OCI-M1 (cell line): ENCODE measurements around the gene AGBL3.
"Not testable (repeated sequence)": the region's sequence is repeated elsewhere in the genome, so short reads cannot be mapped to it uniquely, and the experiment has no call there.

Experiments
- DNase-seq: peaks from one replicate; lab custom pipeline; 2025; lab: John Stamatoyannopoulos, UW

Gene AGBL3

GRCh38 chr7:134966691-134967090 is 19.6 kb upstream of the AGBL3 start:
- DNase-seq, result no peak

GRCh38 chr7:134968110-134968509 is 18.2 kb upstream of the AGBL3 start:
- DNase-seq, result no peak

- DNase-seq, result not testable (repeated sequence)
Measured at GRCh38 chr7:134981645-134982044, 4.7 kb upstream of the AGBL3 start.

- DNase-seq, result no peak
Measured at GRCh38 chr7:134985894-134986362, 380 bp upstream of the AGBL3 start.

- DNase-seq, result no peak
Measured at GRCh38 chr7:134988161-134988560, 1.9 kb downstream of the AGBL3 start.

GRCh38 chr7:134991469-134992339 is 5.4 kb downstream of the AGBL3 start:
- no peak for DNase-seq

- DNase-seq, result no peak
Measured at GRCh38 chr7:134992626-134993179, 6.4 kb downstream of the AGBL3 start.

GRCh38 chr7:134993877-134994456 is 7.7 kb downstream of the AGBL3 start:
- DNase-seq, result no peak

- DNase-seq, result no peak
Measured at GRCh38 chr7:134995239-134996096, 9.2 kb downstream of the AGBL3 start.

GRCh38 chr7:134996097-134996550 is 9.8 kb downstream of the AGBL3 start:
- no peak for DNase-seq

- no peak for DNase-seq
Measured at GRCh38 chr7:134997214-134997885, 11.0 kb downstream of the AGBL3 start.

GRCh38 chr7:134999136-134999535 is 12.8 kb downstream of the AGBL3 start:
- DNase-seq, result no peak

GRCh38 chr7:135001390-135002165 is 15.3 kb downstream of the AGBL3 start:
- DNase-seq, result peak; percentile 1

- DNase-seq, result no peak
Measured at GRCh38 chr7:135012229-135012628, 25.9 kb downstream of the AGBL3 start.

- DNase-seq, result no peak
Measured at GRCh38 chr7:135023622-135024021, 37.3 kb downstream of the AGBL3 start.

GRCh38 chr7:135035252-135035651 is 48.9 kb downstream of the AGBL3 start:
- DNase-seq, result no peak

- DNase-seq, result not testable (repeated sequence)
Measured at GRCh38 chr7:135067017-135067416, 80.7 kb downstream of the AGBL3 start.

- DNase-seq, result no peak
Measured at GRCh38 chr7:135074096-135074495, 87.8 kb downstream of the AGBL3 start.

- DNase-seq, result no peak
Measured at GRCh38 chr7:135074531-135074930, 88.2 kb downstream of the AGBL3 start.

GRCh38 chr7:135075716-135076115 is 89.4 kb downstream of the AGBL3 start:
- DNase-seq, result no peak

GRCh38 chr7:135076882-135077281 is 90.6 kb downstream of the AGBL3 start:
- no peak for DNase-seq
